C4-2B (cell line): ENCODE data around the gene MSMP.

Source experiments
- ZFX ChIP-seq: fragments of 450-650 bp; IDR thresholded peaks from 2 replicates; pipeline ENCODE4 v1.6.1; 2017
- TF ChIP-seq, protein P1 (sequence below): fragments of 450-650 bp; conservative IDR thresholded peaks from 2 replicates; pipeline ENCODE4 v1.5.1; 2017; ENCODE audit warnings: mild to moderate bottlenecking

DNA sequence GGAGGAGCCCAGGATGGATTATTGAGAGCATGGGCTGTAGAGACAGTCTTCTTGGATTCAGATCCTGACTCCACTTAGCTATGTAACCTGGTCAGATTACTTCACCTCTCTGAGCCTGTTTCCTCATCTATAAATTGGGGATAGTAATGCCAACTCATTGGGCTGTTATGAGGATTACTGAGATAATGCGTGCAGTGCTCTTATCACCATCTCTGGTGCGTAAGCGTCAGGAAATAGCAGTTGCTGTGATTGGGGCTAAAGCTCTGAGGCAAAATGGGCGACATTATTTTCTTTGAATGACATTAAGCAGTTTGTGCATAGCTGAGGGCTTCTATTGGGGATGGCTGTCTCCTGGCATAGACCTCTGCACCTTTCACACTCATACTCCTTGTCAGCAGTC lies 995 bp upstream of the MSMP start:
- TF ChIP-seq, protein P1, sequence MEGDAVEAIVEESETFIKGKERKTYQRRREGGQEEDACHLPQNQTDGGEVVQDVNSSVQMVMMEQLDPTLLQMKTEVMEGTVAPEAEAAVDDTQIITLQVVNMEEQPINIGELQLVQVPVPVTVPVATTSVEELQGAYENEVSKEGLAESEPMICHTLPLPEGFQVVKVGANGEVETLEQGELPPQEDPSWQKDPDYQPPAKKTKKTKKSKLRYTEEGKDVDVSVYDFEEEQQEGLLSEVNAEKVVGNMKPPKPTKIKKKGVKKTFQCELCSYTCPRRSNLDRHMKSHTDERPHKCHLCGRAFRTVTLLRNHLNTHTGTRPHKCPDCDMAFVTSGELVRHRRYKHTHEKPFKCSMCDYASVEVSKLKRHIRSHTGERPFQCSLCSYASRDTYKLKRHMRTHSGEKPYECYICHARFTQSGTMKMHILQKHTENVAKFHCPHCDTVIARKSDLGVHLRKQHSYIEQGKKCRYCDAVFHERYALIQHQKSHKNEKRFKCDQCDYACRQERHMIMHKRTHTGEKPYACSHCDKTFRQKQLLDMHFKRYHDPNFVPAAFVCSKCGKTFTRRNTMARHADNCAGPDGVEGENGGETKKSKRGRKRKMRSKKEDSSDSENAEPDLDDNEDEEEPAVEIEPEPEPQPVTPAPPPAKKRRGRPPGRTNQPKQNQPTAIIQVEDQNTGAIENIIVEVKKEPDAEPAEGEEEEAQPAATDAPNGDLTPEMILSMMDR = no peak
- TF ChIP-seq ZFX = no peak
